NCI-H226 (cell line): Measurements from ENCODE around the gene MTMR6.
A peak's percentile ranks its signal among the peaks of the same experiment; 100 is the strongest.

Experiments used
- DNase-seq: peaks from one replicate; pipeline ENCODE4 v3.0.0-alpha.2; 2015

MTMR6 gene

GRCh38 chr13:25214491-25215252, 72.6 kb downstream of the MTMR6 start:
- DNase-seq = peak; percentile 5

GRCh38 chr13:25213715-25214114, 73.6 kb downstream of the MTMR6 start:
- DNase-seq = no peak

GRCh38 chr13:25210842-25211569, 76.3 kb downstream of the MTMR6 start:
- no peak for DNase-seq

DNA sequence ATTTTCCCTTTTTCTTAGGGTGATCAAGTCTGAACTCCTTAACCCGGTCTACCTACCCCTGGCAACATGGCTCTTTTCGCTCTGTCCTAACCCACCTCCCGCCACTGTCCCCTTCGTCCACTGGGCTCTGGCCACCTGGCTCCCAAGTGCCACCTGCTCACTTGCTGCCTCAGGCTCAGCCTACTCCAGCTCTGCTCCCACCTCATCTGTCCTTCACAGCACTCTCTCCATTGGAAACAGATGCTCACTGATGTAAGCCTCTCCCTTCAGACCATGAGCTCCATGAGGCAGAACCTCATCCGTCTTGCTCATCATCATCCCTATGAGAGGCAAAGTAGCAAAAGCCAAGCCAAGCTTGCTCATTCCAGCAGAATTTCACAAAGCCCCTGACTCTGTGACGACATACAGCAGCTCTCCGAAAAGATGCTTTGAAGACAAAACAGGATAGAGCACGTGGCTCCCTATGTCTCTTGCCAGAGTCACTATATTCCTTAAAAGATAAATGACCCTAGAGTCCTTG, 79.9 kb downstream of the MTMR6 start:
- no peak for DNase-seq

DNA sequence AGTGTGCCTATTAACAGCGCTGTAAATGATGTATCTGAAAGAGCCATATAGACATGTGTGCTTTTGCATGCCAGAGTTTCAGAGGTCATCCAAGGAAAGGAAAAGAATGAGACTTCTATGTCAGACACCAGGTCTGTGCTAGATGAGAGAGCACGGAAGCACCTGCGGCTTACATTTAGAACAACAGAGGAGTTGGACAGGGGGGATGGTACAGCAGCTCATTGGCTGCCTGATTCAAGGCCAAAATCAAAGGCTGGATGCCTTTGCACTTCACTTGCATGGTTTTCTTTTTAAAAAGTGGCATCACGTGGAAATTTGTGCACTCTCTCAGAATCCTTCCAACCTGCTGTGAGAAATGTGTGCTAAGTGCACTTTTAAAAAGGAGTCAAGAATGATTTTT, 82.4 kb downstream of the MTMR6 start:
- no peak for DNase-seq

DNA sequence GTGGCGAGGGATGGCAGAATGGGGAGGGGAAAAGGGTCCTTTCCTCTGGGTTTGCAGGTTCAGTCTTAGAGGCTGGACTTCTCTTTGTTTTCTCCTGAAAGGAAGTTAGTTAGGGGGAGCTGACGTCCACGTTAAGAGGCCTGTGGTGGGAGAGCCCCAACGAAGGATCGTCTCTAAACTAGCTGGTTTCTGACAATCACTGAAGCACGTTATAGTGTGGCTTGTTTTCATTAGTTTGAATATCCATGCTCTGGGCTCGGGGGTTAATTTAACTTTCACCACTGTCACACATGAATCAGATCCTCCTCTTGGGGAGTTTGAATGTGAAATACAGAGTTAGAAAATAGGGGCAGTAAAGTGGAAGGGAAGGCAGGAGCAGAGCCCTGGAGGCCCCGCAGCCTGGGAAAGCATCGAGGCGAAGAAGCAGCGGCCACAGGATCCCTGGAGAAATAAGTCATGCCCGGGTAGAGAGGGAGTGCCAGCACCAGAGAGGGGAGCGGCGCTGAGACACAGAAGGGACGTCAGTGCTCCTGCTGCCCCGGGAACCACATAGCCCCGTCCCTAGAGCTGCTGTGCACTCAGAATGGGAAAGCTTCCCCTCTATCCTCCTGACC, 84.1 kb downstream of the MTMR6 start:
- no peak for DNase-seq

- no peak for DNase-seq
Measured at GRCh38 chr13:25200783-25201182, 86.5 kb downstream of the MTMR6 start.

- DNase-seq = no peak
Measured at GRCh38 chr13:25198647-25199046, 88.6 kb downstream of the MTMR6 start.

DNA sequence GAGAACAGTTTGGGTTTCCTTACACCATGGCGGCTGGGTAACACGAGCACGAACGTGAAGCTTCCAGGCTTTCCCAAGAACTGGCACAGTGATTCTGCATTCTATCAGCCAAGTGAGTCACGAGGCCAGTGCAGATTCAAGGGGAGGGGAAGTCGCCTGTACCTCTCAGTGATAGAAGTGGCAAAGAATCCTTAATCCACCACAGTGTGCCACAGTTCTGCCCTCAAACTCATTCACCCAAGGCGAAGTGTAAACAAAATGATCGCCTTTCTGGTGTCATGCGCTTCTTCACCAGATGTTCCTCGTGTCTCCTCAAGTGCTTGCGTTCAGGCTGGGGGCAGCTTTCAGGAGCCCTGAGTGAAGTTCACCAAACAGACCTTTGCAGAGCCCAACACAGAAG, 90.3 kb downstream of the MTMR6 start:
- DNase-seq = no peak
